ENCODE data around the gene SORCS2.

GRCh38 chr4:7344636-7345155, 152.4 kb downstream of the SORCS2 start:
- TF ChIP-seq POLR2A (IDR thresholded peaks at IDR 0.05): no peak
- TF ChIP-seq CTCF (IDR thresholded peaks at IDR 0.05): no peak
